ENCODE results near the gene TAF12.
"Not testable (repeated sequence)": the region's sequence is repeated elsewhere in the genome, so short reads cannot be mapped to it uniquely, and the experiment has no call there.

Gene TAF12

DNA sequence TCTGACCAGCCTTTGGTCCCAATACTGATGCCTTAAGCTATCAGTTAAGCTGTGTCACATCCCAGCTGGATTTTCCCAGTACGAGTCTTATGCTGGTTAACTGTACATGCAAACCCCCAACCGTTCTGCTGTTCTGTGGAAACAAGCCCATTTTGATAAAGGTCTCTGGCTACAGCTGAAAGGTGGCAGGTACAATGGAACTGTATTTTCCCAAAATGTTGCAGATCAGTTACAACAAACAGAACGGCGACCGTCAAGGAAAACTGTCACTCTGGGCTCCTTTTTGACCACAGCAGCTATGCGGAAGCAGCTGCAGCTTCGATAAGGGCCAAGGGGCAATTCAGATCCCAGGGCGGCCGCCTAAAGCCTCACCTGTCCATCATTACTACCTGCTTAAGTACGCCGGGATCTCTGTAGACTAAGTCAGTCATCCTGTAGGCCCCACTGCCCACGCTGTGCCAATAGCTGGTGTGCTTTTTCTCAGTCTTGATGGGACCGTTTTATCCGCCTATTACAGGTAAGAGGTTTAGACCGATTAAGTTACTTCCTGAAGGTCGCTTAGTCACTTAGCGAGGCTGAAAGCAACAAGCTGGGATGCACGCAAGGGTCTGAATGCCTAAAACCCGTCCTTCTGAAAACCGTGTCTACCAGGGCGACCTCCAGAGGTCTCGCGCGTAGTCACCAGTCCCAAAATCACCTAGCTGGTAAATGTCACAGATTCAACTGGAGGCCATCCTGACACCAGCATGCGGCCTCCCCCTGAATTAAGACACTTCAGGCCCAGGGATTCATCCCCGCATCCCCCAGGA, 61.9 kb downstream of the TAF12 start:
- DNase-seq = peak; percentile 67 to 68

DNA sequence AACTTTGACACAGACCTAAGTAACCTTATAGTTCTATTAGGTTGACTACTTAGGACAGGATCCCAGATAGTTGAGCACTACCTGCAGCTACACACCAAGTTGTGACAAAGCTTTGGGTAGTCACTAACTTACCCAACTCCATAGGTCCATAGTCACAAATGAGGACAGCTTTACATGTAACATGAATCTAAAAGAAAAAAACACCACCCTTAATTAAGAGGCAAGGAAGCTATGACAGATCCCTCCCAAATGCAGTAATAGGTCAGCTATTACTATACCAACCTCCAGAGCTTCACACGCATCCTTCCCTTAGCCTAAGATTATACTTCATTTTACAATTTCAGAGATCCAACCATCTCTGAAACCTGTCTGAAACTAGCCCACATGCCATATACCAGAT, 63.5 kb downstream of the TAF12 start:
- no peak for DNase-seq

DNA sequence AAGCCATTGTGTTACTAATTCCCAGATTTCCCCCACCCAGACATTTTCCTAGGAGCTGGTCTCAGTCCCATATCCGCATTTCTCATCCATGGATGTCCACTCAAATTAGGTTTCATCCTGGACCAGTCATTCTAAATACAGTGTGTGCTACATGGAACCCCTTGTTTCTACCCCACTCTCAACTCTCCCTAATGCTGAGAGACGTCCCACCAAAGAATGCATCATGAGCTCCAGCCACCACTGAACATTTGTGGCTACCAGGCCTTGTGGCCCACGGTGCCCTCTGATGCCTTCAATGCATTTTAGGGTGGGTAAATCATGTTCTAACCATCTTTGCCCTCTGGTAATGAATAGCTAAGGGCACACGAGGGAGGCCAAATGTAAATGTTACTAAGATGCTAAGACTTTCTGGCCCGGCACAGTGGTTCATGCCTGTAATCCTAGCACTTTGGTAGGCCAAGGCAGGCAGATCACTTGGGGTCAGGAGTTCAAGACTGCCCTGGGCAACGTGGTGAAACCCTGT, 64.1 kb downstream of the TAF12 start:
- no peak for DNase-seq

DNA sequence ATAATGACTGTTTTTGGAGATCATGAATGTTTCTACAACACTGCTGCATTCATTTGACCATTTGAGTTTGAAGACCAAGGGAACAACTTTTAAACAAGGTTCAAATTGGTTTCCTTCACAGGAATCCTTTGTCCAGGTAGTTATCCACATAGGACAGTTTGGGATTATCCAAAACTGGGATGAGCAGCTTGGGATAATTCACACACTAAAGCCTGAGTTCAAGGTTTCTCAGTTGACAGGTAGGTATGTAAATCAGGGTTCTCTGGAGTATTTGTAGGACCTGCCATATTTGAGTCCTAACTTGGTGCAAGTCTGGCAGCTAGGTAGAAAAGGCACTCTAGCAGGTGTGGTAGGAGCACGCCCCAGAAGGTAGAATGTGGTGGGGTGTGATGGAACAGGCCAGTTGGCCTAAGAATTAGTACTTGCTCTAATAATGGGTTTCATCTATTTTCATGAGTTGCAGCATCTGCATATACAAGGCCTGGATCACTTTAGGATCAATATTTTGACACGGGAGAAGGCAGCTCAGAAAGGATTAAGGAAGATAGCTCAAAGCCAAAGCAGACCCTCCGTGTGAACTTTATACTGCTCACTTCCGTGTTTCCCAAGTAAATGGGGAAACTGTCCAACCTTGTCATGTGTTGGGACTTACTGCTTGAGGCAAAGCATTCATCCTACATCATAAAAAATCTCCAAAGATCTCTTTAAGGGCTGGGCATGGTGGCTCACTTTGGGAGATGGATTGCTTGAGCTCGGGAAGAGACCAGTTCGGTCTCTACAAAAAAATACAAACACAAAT, 64.9 kb downstream of the TAF12 start:
- DNase-seq = no peak

DNA sequence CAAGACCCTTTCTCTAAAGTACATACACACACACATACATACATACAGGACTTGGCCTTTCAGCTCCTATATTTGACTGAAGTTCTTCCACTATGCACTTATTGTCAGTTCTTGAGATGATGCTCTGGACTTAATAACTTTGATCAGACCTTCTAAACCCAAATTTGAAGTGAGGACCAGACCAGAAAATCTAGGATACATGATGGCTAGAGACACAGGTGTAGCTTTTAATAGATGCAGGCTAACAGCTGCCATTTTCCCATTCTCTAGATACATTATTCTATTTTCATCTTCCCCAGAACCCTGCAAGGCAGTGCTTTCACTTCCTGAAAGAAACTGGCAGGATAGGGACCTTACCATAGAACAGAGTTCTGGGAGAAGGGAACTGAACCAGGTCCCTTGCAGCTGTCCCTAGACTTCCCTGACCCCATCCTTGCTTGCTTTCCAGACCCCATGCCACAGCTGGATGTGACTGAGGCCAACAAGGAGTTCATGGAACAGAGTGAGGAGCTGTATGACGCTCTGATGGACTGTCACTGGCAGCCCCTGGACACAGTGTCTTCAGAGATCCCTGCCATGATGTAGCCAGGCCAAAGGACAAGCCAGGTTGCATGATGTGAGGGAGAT, 65.7 kb downstream of the TAF12 start:
- peak in 1 of 2 donors; percentile 11 for DNase-seq

DNA sequence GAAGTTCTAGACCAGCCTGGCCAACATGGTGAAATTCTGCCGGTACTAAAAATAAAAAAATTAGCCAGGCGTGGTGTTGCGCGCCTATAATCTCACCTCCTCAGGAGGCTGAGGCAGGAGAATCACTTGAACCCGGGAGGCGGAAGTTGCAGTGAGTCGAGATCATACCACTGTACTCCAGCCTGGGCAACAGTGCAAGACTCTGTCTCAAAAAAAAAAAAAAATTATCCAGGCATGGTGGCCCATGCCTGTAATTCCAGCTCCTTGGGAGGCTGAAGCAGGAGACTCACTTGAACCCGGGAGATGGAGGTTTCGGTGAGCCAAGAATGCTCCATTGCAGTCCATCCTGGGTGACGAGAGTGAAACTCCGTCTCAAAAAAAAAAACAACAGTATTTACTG, 69.3 kb downstream of the TAF12 start:
- DNase-seq = no peak

DNA sequence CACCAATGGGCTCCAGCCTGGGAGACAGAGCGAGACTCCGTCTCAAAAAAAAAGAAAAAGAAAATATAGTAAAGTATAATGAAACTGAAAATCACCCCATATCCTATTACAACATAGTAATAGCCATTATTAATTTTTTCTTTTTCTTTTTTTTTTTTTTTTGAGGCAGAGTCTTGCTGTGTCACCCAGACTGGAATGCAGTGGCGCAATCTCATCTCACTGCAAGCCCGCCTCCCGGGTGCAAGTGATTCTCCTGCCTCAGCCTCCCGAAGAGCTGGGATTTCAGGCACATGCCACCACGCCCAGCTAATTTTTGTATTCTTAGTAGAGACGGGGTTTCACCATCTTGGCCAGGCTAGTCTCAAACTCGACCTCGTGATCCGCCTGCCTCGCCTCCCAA, 70.0 kb downstream of the TAF12 start:
- DNase-seq = not testable (repeated sequence)

DNA sequence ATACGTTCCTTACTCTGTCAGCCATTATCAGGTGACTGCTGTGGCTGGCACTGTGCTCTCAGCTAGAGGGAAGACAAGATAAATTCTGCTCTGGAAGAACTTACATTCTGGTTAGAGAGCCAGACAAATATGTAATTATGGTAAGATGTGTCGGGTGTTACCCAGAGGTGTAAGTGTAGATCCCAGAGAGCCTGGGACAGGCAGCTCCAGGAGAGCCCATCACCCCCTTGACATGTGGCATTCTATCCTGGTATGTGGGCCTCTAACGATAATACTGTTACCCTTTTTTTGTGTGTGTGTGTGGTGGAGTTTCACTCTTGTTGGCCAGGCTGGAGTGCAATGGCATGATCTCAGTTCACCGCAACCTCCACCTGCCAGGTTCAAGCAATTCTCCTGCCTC, 71.0 kb downstream of the TAF12 start:
- no peak for DNase-seq

DNA sequence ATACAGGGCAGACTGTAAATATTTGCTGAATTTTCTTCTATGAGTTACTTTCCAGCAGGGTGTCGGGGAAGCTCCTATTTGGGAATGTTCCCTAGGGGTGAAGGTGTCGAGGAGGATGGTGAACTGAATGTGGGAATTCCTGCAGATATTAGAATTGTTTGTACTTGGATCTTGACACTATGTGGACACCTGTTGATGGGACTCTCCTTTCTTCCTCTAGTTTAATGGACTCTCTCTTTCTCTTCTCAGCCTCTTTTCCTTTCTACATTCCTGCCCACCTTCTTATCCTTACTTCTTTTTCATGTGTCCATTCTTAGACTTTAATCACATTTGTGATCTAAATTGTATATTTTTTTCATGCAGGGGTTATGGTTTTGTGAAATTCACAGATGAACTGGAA, 75.9 kb downstream of the TAF12 start:
- no peak for DNase-seq

DNA sequence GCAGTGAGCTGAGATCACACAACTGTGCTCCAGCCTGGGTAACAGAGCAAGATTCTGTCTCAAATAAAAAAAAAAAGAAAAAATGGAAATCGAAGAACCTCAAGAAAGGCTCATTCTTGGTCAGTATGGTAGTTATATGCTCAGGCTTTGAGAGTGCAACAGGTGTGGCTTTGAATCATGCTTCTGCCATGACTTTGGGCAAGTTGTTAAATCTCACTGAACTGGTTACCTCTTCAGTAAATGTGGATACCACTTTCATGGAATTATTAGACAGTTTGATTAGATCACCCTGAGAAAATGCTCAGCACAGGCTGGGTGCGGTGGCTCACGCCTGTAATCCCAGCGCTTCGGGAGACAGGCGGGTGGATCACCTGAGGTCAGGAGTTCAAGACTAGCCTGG, 77.1 kb downstream of the TAF12 start:
- no peak for DNase-seq

DNA sequence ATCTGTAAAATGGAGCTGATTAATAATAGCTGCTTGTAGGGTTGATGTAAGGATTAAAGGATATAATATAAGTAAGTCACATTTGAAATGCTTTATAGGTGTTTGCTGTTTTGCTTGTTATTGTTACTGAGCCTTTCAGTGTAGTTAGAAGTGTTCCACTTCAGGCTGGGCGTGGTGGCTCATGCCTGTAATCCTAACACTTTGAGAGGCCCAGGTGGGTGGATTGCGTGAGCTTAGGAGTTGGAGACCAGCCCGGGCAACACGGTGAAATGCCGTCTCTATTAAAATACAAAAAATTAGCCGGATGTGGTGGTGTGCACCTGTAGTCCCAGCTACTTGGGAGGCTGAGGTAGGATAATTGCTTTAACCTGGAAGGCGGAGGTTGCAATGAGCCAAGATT, 77.8 kb downstream of the TAF12 start:
- no peak for DNase-seq

DNA sequence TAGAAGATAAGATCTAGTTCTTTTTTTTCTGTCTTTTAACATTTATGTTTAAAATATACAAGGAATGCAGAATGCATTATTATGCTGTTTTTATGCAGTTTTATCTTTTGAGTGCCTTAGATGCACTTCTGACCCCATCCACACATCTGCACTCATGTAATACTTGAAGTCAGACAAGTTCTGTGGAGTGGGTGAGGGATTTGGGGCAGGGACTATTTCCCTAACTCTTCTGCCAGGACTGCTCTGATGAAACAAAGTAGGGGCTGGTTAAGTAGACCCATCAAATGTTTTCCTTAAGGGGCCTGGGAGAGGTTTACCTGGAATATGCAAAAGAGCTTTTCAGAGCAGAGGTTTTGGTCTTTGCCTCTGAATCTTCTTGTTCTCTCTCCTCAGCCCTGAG, 78.6 kb downstream of the TAF12 start:
- no peak for DNase-seq

DNA sequence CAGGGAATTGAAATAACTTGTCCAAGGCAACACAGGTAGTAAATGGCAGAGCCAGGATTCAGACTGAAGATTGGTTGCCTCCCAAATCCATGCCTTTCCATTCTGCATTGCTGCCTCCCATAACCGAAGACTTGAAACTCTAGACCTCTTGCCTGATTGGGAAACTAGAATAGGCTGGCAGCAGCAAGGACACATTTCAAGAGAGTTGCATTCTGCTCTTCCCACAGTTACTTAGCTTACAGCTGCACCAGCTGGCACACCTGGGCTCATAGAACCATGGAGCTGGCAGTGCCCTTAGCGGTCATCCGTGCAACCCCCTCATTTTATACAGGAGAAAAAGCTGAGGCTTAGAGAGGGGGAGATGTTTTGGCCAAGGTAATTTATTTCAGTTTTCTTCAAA, 82.0 kb downstream of the TAF12 start:
- no peak for DNase-seq

Data from activated CD4-positive, alpha-beta T cell treated with anti-CD3 and anti-CD28 coated beads for 4 hours (primary cell).